ENCODE results near the gene CXCL1.

DNA sequence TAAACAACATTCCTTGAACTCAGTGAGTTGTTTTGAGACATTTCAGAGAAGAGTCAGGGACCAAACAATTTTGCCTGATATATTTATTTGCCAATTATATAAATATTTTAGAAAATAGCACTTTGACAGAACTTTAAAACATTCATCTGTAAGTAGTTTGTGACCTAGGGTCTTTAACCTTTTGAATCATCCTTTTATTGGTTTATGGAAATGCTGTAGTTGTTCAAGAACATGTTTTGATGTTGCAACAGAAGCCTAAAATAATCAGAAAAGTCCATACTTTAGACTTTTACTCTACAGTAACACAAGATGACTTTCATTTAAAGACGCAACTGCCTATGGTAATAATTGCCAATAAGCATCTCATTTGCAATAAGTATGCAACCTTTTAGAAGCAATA is 43.0 kb downstream of the CXCL1 start:
- TF ChIP-seq, protein P1, sequence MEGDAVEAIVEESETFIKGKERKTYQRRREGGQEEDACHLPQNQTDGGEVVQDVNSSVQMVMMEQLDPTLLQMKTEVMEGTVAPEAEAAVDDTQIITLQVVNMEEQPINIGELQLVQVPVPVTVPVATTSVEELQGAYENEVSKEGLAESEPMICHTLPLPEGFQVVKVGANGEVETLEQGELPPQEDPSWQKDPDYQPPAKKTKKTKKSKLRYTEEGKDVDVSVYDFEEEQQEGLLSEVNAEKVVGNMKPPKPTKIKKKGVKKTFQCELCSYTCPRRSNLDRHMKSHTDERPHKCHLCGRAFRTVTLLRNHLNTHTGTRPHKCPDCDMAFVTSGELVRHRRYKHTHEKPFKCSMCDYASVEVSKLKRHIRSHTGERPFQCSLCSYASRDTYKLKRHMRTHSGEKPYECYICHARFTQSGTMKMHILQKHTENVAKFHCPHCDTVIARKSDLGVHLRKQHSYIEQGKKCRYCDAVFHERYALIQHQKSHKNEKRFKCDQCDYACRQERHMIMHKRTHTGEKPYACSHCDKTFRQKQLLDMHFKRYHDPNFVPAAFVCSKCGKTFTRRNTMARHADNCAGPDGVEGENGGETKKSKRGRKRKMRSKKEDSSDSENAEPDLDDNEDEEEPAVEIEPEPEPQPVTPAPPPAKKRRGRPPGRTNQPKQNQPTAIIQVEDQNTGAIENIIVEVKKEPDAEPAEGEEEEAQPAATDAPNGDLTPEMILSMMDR (IDR thresholded peaks at IDR 0.05), result no peak
- TF ChIP-seq POLR2A (IDR thresholded peaks at IDR 0.05), result no peak

All from lower leg skin (tissue), 3 donors.